ENCODE measurements around the gene FUOM. TPM values are rescaled to one million over a fixed set of nuclear protein-coding genes. Genes with fewer than 3 reads are reported as not detected.

Gene FUOM
- total RNA-seq, 2 donors from 2014 or later: 11.5 to 11.8 TPM

DNA sequence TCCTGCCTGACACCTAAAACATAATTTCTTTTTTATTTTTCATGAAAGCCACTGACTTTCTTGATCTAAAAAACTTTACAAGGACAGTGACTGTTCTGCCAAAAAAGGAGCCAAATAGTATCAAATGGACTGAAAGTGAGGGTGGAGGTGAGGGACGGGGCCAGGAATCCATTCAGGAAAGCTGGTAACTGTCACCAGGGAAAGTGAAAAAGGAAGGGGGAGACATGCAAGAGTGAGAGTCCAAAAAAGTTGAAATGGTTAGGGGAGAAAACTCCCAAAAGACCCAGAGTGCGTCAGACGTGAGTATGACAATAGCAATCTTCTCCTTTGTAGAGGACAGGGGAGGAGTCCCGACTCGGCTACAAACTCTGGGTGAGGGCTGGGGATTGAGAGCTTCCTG, 13.6 kb downstream of the FUOM start:
- peaks cover 22 to 26% of the 10 kb centered on the region in 2 donors for H3K27me3 Mint-ChIP-seq
- DNase-seq (ENCODE audit: low spot score) (no peak), ATAC-seq (no peak)
- no peak overlapping the region for H3K4me3 Mint-ChIP-seq
- no peaks in the 10 kb centered on the region for H3K36me3 Mint-ChIP-seq
- no peaks in the 10 kb centered on the region for H3K9me3 Mint-ChIP-seq
- H3K4me1 Mint-ChIP-seq (ENCODE audit: low read depth in 2 of 2): peaks cover 3% of the 10 kb centered on the region in 2 donors
- no peak overlapping the region for H3K27ac Mint-ChIP-seq

DNA sequence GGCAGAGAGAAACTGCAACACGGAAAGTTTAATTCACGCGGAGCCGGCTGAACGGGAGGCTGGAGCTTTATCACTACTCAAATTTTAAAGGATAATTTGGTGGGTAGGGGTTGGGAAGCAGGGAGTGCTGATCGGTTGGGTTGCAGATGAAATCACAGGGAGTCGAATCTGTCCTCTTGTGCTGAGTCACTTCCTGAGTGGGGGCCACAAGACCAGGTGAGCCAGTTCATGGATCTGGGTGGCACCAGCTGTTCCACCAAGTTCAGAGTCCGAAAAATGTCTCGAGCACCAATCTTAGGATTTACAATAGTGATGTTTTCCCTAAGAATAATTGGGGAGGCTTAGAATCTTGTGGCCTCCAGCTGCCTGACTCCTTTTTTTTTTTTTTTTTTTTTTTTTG, 14.3 kb downstream of the FUOM start:
- no peak for DNase-seq (ENCODE audit: low spot score)
- H3K36me3 Mint-ChIP-seq: no peaks in the 10 kb centered on the region
- peaks cover 16 to 23% of the 10 kb centered on the region in 2 donors for H3K27me3 Mint-ChIP-seq
- ATAC-seq: no peak
- H3K4me3 Mint-ChIP-seq: no peak overlapping the region
- no peak overlapping the region for H3K27ac Mint-ChIP-seq
- H3K9me3 Mint-ChIP-seq: no peaks in the 10 kb centered on the region
- no peaks in the 10 kb centered on the region for H3K4me1 Mint-ChIP-seq (ENCODE audit: low read depth in 2 of 2)

DNA sequence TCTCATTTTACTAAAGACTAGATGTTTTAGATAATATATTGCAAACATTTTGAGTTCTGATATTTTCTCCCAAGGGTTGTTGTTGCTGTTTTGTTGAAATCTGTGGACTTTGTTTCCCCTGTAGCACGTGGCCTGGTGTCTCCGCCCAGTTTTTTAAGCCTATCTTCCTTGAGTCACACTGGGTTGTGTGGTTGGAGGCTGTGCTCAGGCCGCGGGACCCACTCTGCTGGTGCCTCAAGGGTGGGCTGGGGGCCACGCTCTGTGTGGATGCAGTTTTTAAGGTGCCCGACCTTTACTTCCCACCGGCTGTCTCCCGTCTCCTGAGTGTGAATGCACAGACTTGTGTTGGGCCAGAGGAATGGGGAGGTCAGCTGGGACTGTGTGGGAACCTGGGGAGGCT, 14.9 kb downstream of the FUOM start:
- H3K36me3 Mint-ChIP-seq: no peaks in the 10 kb centered on the region
- no peak overlapping the region for H3K4me3 Mint-ChIP-seq
- H3K27ac Mint-ChIP-seq: no peak overlapping the region
- ATAC-seq: no peak
- H3K9me3 Mint-ChIP-seq: no peaks in the 10 kb centered on the region
- no peaks in the 10 kb centered on the region for H3K4me1 Mint-ChIP-seq (ENCODE audit: low read depth in 2 of 2)
- DNase-seq (ENCODE audit: low spot score): no peak
- H3K27me3 Mint-ChIP-seq: peaks cover 16 to 23% of the 10 kb centered on the region in 2 donors

DNA sequence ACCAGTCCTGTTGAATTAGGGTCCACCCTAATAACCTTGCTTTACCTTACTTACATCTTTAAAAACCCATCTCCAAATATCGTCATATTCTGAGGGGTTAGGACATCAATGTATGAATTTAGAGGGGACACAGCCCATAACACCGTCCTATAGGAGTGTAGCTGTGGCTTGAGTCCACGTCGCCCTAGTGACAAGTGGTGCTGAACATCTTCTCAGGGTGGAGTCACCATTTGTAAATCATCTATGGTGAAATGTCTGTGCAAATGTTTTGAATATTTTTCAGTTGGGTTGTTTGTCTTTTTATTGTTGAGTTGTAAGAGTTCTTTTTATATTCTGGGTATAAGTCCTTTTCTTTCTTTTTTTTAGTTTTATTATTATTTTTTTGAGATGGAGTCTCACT, 15.8 kb downstream of the FUOM start:
- Mint-ChIP-seq H3K27ac (no peak overlapping the region), H3K9me3 (no peaks in the 10 kb centered on the region), H3K4me3 (no peak overlapping the region), H3K27me3 (peaks cover 16 to 23% of the 10 kb centered on the region in 2 donors), H3K36me3 (no peaks in the 10 kb centered on the region), H3K4me1 (ENCODE audit: low read depth in 2 of 2) (no peaks in the 10 kb centered on the region)
- ATAC-seq (no peak), DNase-seq (ENCODE audit: low spot score) (no peak)

DNA sequence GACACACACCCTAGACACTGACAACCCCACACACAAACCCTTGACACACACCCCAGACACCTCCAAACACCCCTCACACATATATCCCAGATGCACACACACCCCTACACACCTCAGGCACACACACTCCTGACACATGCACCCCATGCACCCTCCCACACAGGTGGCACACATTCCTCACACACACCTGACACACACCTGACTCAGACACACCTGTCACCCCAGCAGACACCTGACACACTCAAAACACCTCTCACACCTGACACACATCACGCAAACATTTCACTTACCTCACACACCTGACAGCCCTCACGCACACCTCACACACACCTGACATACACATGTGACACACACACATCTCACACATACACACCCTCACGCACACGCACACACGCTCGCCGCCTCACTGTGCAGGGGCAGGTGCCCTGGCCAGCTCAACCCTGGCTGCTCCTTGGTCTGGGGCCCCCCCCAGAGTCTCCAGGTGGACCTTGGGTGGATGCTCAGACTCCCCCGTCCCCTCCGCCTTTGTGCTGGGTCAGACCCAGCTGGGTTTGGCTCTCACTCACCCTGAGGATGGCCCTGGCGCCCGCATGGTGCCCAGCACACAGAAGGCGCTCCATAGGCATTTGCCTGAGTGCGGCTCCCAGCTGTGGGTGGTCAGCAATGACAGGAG, 18.0 kb downstream of the FUOM start:
- DNase-seq (ENCODE audit: low spot score) (no peak), ATAC-seq (no peak)
- H3K4me3 Mint-ChIP-seq: no peak overlapping the region
- H3K4me1 Mint-ChIP-seq (ENCODE audit: low read depth in 2 of 2): peaks cover under 1 to 2% of the 10 kb centered on the region in 2 donors
- H3K36me3 Mint-ChIP-seq: no peaks in the 10 kb centered on the region
- no peaks in the 10 kb centered on the region for H3K9me3 Mint-ChIP-seq
- H3K27ac Mint-ChIP-seq: no peak overlapping the region
- peaks cover 15 to 16% of the 10 kb centered on the region in 2 donors for H3K27me3 Mint-ChIP-seq

DNA sequence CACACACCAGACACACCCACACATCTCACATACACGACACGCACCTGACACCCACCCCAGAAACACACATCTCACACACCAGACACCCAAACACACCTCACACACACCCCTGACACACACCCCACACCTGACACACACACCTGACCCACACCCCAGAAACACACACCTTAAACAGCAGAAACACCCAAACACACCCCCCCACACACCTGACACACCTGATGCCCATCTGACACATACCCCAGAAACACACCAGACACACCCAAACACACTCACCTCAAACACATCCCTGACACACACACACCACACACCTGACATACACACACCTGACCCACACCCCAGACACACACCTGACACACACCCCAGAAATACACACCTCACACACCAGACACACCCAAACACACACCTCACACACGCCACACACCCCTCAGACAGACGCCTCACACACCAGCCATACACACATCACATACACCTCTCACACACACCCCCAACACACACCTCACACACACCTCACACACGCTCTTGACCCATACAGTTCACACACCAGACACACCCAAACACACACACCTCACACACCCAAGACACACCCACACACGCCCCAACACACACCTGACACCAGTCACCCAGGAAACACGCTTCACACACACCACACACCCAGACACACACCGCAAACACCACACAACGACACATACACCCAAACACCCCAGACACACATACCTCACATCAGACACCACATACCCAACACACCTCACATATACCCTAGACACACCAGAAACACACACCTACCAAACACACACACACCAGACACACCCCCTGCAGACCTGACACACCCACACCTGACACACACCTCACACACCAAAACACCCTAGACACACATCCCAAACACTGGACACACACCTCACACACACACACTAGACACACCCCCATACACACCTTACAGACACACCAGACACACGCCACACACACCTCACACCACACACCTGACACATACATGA, 19.4 kb downstream of the FUOM start:
- ATAC-seq (no peak), DNase-seq (ENCODE audit: low spot score) (no peak)
- no peak overlapping the region for H3K27ac Mint-ChIP-seq
- peaks cover 20 to 24% of the 10 kb centered on the region in 2 donors for H3K27me3 Mint-ChIP-seq
- no peaks in the 10 kb centered on the region for H3K9me3 Mint-ChIP-seq
- no peak overlapping the region for H3K4me3 Mint-ChIP-seq
- no peaks in the 10 kb centered on the region for H3K36me3 Mint-ChIP-seq
- peaks cover 5 to 7% of the 10 kb centered on the region in 2 donors for H3K4me1 Mint-ChIP-seq (ENCODE audit: low read depth in 2 of 2)

DNA sequence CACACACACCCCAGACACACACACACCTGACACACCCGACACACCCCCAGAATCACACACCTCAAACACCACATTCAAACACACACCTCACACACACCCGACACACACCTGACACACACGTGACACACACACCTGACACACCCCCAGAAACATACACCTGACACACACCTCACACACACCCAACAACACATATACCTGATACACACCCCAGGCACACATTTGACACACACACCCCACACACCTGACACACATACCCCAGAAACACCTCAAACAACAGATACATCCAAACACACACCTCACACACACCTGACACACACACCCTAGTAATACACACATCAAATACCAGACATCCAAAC, 20.5 kb downstream of the FUOM start:
- DNase-seq (ENCODE audit: low spot score) (no peak), ATAC-seq (no peak)
- Mint-ChIP-seq H3K4me1 (ENCODE audit: low read depth in 2 of 2) (peaks cover 5 to 7% of the 10 kb centered on the region in 2 donors), H3K4me3 (no peak overlapping the region), H3K27me3 (peaks cover 25 to 29% of the 10 kb centered on the region in 2 donors), H3K27ac (no peak overlapping the region), H3K36me3 (no peaks in the 10 kb centered on the region), H3K9me3 (no peaks in the 10 kb centered on the region)

DNA sequence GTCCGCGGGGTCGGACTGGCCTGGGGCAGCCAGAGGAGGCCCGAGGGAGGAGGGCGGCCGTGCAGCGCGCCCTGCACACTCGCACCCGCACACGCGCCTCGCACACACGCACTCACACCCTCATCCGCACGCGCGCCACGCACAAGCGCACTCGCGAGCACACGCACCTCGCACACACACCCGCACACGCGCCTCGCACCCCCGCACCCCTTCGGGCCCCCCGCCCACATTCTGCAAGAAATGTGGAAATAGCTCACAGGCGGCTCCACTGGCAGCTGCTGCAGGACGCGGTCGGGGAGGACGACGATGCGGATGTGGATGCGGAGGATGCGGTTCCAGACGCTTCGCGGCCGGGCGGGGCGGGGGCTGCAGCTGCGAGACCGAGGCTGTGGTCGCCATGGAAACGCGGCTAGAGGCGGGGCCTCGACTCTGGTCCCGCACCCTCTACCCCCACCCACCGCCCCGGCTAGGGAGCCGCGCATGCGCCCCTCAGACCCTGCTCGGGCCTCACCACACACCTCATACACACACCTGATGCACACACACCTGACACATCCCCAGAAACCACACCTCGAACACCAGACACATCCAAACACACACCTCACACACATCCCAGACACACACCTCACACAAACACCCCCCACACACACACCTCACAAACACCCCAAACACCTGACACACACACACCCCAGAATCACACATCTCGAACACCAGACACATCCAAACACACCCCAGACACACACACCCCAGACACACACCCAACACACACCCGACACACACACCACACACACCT, 21.0 kb downstream of the FUOM start, which contains the start of gene CALY:
TSS of gene CALY (minus strand) at position 320 of the 793 bp plus-strand sequence. CDS start 7,907 bp downstream, outside the sequence.
- no peak within 1 kb of the TSS for H3K27ac Mint-ChIP-seq
- H3K4me3 Mint-ChIP-seq: peak within 1 kb of the TSS; percentile 80
- H3K9me3 Mint-ChIP-seq: no peaks in the 10 kb centered on the region
- peaks cover 5 to 7% of the 10 kb centered on the region in 2 donors for H3K4me1 Mint-ChIP-seq (ENCODE audit: low read depth in 2 of 2)
- ATAC-seq (peak; percentile 56 to 66), DNase-seq (ENCODE audit: low spot score) (no peak)
- H3K36me3 Mint-ChIP-seq: no peaks in the 10 kb centered on the region
- H3K27me3 Mint-ChIP-seq: peaks cover 27 to 30% of the 10 kb centered on the region in 2 donors

DNA sequence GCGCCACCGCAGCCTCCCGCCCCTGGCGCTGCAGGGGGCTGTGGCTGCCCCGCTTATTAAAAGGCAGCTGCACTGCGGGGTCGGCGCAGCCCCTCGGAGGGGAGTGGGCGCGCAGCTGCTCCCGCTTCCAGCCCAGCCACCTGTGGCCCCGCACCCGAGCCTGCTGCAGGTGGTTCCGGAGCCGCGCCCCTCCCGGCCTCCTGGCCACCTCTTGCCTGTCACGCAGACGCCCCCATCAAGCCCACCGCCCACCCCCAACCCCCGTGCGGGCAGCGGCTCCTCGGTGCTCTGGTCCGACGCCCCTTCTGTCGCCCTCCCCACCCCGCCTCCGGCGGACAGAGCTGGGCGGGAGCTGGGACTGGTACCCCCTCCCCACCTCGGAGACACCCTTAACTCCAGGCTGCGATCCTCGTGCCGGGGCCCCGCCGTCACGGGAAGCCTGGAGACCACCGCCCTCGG, 21.7 kb downstream of the FUOM start:
- no peak overlapping the region for H3K27ac Mint-ChIP-seq
- no peak overlapping the region for H3K4me3 Mint-ChIP-seq
- ATAC-seq (no peak), DNase-seq (ENCODE audit: low spot score) (no peak)
- H3K4me1 Mint-ChIP-seq (ENCODE audit: low read depth in 2 of 2): peaks cover 5 to 7% of the 10 kb centered on the region in 2 donors
- no peaks in the 10 kb centered on the region for H3K36me3 Mint-ChIP-seq
- no peaks in the 10 kb centered on the region for H3K9me3 Mint-ChIP-seq
- H3K27me3 Mint-ChIP-seq: peaks cover 24 to 31% of the 10 kb centered on the region in 2 donors

DNA sequence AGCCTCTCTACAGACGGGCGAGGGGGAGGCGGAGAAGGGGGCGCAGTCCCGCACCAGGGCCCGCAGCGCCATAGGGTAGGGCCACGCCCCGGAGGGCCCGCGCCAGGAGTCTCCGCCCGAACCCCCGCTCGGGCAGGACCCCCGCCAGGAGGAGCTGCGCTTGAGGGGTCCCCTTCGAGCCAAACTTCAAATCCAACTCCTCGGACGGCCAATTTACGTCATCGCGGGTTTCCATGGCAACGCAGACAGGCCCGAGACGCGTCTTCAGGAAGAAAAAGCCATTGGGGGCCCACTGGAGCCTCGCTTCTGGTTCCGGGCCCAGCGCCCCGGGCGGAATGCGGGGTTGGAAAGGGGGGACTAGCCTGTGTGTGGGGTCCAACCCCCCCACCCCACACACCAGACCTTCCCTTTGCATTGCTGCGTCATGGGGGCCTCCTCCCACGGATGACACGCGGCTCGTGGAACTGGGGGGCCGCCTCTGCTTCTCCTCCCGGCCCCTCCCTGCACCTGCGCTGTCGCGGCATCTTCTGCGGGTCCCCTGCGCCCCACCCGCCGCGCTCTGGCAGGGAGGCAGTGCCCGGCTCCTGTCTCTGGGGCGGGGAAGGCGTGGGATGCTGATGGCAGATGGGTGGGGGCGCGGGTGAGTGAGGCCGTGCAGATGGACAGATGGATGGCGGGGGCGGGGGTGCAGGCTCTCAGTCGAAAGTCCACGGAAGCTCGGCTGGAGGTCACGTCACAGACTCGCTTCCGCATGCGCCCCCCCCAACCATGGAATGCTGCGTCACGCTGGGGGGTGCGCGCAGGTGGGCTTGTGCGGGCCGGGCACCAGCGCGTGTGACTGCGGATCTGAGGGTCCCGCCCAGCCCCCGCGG, 22.3 kb downstream of the FUOM start:
- peaks cover 5 to 7% of the 10 kb centered on the region in 2 donors for H3K4me1 Mint-ChIP-seq (ENCODE audit: low read depth in 2 of 2)
- no peaks in the 10 kb centered on the region for H3K9me3 Mint-ChIP-seq
- H3K4me3 Mint-ChIP-seq: peak overlapping the region; percentile 80
- no peak overlapping the region for H3K27ac Mint-ChIP-seq
- DNase-seq (ENCODE audit: low spot score): no peak
- peaks cover 29 to 37% of the 10 kb centered on the region in 2 donors for H3K27me3 Mint-ChIP-seq
- ATAC-seq: peak; percentile 51 to 52
- no peaks in the 10 kb centered on the region for H3K36me3 Mint-ChIP-seq

DNA sequence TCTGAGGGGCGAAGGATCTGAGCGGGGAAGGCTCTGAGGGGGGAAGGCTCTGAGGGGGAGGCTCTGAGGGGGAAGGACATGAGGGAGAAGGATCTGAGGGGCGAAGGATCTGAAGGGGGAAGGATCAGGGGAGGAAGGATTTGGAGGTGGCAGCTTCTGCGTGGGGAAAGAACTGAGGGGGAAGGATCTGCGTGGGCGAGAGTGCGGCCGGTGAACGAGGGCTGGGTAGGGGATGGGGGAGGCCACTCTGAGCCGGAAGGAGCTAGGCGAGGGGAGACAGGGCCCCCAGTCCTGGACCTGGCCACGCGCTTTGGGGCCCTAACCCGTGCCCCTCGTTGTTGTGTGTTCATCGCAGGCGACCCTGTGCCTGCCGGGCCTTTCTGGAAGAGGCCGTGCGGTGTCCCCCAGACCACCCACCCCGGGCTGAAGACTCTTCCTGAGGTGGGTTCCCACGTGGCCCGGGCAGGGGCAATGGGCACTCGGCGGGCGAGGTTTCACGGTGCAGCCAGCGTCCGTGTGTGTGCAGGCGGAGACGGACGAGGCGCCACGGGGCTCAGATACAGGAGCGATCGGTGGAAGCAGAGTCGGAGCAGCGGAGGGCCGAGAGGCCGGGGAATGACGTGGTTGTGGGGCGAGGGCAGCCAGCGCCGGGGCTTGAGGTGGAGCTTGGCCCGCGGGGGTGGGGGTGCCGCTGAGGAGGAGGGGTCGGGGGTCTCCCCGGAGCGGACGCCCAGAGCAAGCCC, 23.1 kb downstream of the FUOM start:
- Mint-ChIP-seq H3K4me3 (peak overlapping the region; percentile 80), H3K27ac (no peak overlapping the region)

More for the DNA sequence above, 23.1 kb downstream of the FUOM start:
- Mint-ChIP-seq H3K36me3 (no peaks in the 10 kb centered on the region), H3K27me3 (peaks cover 32 to 41% of the 10 kb centered on the region in 2 donors), H3K4me1 (ENCODE audit: low read depth in 2 of 2) (peaks cover 8 to 11% of the 10 kb centered on the region in 2 donors), H3K9me3 (no peaks in the 10 kb centered on the region)
- DNase-seq (ENCODE audit: low spot score): no peak
- ATAC-seq: peak; percentile 35 to 36

All from natural killer cell treated with Interleukin-12 subunit alpha and Interleukin-12 subunit beta and Interleukin-15 and Interleukin-18, amount 100 ng/mL, for 72 hours (primary cell).